Measurements from ENCODE around the gene UGT8. TPM values are rescaled to one million over a fixed set of nuclear protein-coding genes. Genes with fewer than 3 reads are reported as not detected.

Gene UGT8
- total RNA-seq, 1 donor from 2014 or later = 0.25 TPM

DNA sequence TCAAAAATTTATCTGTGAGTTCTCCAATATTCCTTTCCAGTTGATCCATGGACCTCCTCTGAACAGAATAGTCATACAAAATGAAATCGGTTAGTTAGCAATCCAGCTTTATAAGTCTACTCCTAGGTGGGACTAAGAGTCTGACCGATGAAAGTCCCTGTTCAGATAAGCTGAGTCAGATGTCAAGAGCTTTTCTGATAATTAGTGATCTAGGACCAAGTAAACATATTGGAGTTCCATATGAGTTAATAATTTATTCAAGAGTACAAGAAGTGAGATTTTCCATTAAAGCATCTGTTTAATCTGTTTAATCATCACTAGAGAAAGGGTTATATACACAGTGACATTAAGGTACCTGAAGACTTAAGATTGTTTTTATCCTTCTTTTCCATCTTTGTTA, 74.7 kb downstream of the UGT8 start:
- DNase-seq (ENCODE audit: extremely low spot score in 2 of 2) = no peak
- no peak overlapping the region for H3K4me3 ChIP-seq
- intact Hi-C loops (cut with DNase I) = no loop called here
- no peaks in the 10 kb centered on the region for H3K4me1 ChIP-seq
- no peaks in the 10 kb centered on the region for H3K36me3 ChIP-seq
- H3K9me3 ChIP-seq = no peaks in the 10 kb centered on the region
- TF ChIP-seq POLR2AphosphoS5 (IDR thresholded peaks at IDR 0.05; ENCODE audit: insufficient read depth in 1 of 2, low read depth in 1 of 2) (no peak), CTCF (IDR thresholded peaks at IDR 0.05) (no peak)
- no peak overlapping the region for H3K27ac ChIP-seq
- no peaks in the 10 kb centered on the region for H3K27me3 ChIP-seq

- H3K27me3 ChIP-seq = no peaks in the 10 kb centered on the region
- no peaks in the 10 kb centered on the region for H3K4me1 ChIP-seq
- no peak for DNase-seq (ENCODE audit: extremely low spot score in 2 of 2)
- TF ChIP-seq CTCF (IDR thresholded peaks at IDR 0.05) (no peak), POLR2AphosphoS5 (IDR thresholded peaks at IDR 0.05; ENCODE audit: insufficient read depth in 1 of 2, low read depth in 1 of 2) (no peak), POLR2A (IDR thresholded peaks at IDR 0.05) (no peak)
- intact Hi-C loops (cut with DNase I) = no loop called here
- H3K9me3 ChIP-seq = no peaks in the 10 kb centered on the region
- no peak overlapping the region for H3K27ac ChIP-seq
- no peaks in the 10 kb centered on the region for H3K36me3 ChIP-seq
- no peak overlapping the region for H3K4me3 ChIP-seq
Observed at GRCh38 chr4:114674080-114674479, 75.5 kb downstream of the UGT8 start.

- intact Hi-C loops (cut with DNase I) = no loop called here
- TF ChIP-seq POLR2A (IDR thresholded peaks at IDR 0.05) = no peak
- no peak for TF ChIP-seq CTCF (IDR thresholded peaks at IDR 0.05)
- no peak for TF ChIP-seq POLR2AphosphoS5 (IDR thresholded peaks at IDR 0.05; ENCODE audit: insufficient read depth in 1 of 2, low read depth in 1 of 2)
- no peaks in the 10 kb centered on the region for H3K27me3 ChIP-seq
Observed at GRCh38 chr4:114677346-114677979, 78.9 kb downstream of the UGT8 start.

DNA sequence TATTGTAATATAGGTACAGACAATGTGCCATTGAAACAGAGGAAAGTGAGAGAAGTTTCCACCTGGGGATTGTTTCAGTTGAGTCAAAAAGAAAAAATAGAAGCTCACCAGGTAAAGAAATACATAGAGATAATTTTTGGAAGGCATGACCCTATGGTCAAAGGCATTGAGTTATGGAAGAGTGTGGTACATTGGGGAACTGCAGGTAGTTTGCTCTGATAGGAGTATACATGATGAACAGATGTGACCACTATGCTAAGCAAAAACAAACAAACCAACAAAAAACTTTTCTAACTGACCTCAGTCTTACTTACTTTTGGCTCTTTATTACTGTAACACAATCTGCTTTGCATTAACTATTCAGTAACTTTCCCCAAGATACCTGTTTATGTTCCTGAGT, 85.9 kb downstream of the UGT8 start:
- Histone ChIP-seq H3K36me3 (no peaks in the 10 kb centered on the region), H3K4me3 (no peak overlapping the region), H3K9me3 (no peaks in the 10 kb centered on the region), H3K4me1 (no peaks in the 10 kb centered on the region), H3K27ac (no peak overlapping the region), H3K27me3 (no peaks in the 10 kb centered on the region)
- intact Hi-C loops (cut with DNase I) = no loop called here
- DNase-seq (ENCODE audit: extremely low spot score in 2 of 2) = no peak
- no peak for TF ChIP-seq POLR2AphosphoS5 (IDR thresholded peaks at IDR 0.05; ENCODE audit: insufficient read depth in 1 of 2, low read depth in 1 of 2)
- TF ChIP-seq CTCF (IDR thresholded peaks at IDR 0.05) = no peak
- no peak for TF ChIP-seq POLR2A (IDR thresholded peaks at IDR 0.05)

More at GRCh38 chr4:114677346-114677979, 78.9 kb downstream of the UGT8 start:
- H3K4me1 ChIP-seq = no peaks in the 10 kb centered on the region
- no peaks in the 10 kb centered on the region for H3K36me3 ChIP-seq
- no peaks in the 10 kb centered on the region for H3K9me3 ChIP-seq
- H3K27ac ChIP-seq = no peak overlapping the region
- no peak overlapping the region for H3K4me3 ChIP-seq
- DNase-seq (ENCODE audit: extremely low spot score in 2 of 2) = no peak

DNA sequence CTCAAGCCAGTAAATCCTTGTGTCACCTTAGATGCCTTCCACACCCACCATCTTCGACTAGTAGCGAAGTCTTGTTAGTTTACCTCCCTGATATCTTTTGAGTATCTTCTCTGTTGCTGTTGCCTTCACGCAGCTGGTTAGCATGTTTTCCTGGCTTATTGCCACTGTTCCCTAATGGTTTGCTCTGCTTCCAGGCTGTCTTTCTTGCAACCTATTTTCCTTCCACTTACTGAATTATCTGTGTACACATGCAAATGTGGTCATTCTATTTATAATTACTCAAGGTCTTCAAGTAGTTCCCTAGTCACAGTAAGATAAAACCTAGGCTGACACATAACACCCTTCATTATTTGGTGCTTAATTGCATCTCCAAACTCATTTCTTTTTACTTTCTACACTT, 89.5 kb downstream of the UGT8 start:
- no peaks in the 10 kb centered on the region for H3K9me3 ChIP-seq
- intact Hi-C loops (cut with DNase I) = no loop called here
- TF ChIP-seq CTCF (IDR thresholded peaks at IDR 0.05) (no peak), POLR2AphosphoS5 (IDR thresholded peaks at IDR 0.05; ENCODE audit: insufficient read depth in 1 of 2, low read depth in 1 of 2) (no peak), POLR2A (IDR thresholded peaks at IDR 0.05) (no peak)
- DNase-seq (ENCODE audit: extremely low spot score in 2 of 2) = no peak
- no peak overlapping the region for H3K27ac ChIP-seq
- no peaks in the 10 kb centered on the region for H3K4me1 ChIP-seq
- no peaks in the 10 kb centered on the region for H3K36me3 ChIP-seq
- no peaks in the 10 kb centered on the region for H3K27me3 ChIP-seq
- no peak overlapping the region for H3K4me3 ChIP-seq
